AG04449 (cell line): ENCODE data around the gene AFF2.

Experiments used
- CTCF ChIA-PET: fragments of 350-600 bp; formaldehyde crosslinking; extraction: SDS; loops from one replicate; lab custom pipeline; 2021; ENCODE audit warnings: antibody characterized with exemption; lab: Yijun Ruan, JAX
- POLR2A ChIA-PET: fragments of 400-600, 350-600 bp; formaldehyde crosslinking; extraction: SDS; loops from one replicate; lab custom pipeline; 2020; ENCODE audit warnings: antibody characterized with exemption, inconsistent platforms; lab: Yijun Ruan, JAX
- DNase-seq: peaks from one replicate; pipeline ENCODE4 v3.0.0-alpha.2; 2010; ENCODE audit warnings: low read depth, low spot score
- H3K4me3 ChIP-seq: 2 replicates; pipeline ENCODE4 v1.5.1; 2011; ENCODE audit warnings: low read depth, mild to moderate bottlenecking, control low read depth, low read length
- TF ChIP-seq, protein P1 (sequence below): IDR thresholded peaks from one replicate; pipeline ENCODE4 v1.5.1; 2011; ENCODE audit warnings: mild to moderate bottlenecking, moderate library complexity, low read length, control low read depth, inconsistent platforms; ENCODE audit not compliant: insufficient read depth; ENCODE audit errors: missing control alignments

AFF2 gene

DNA sequence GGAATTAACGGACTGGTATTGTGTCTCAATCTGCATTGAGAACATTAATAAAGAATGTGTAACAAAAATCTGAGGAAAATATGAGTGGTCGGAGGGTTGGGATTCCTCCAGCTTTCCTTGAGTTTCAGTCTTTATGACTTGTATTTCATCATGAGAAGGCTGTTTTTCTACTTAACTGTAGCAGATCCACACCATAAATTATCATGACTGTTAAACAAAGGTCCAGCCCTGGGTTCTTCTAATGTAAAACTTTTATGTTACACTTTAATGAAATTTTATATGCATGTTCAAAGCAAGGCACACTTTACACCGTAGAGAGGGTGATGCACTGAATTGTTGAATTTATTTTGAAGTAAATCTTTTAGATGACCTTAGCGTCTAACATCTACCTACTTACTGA, 7.0 kb downstream of the AFF2 start:
- TF ChIP-seq, protein P1, sequence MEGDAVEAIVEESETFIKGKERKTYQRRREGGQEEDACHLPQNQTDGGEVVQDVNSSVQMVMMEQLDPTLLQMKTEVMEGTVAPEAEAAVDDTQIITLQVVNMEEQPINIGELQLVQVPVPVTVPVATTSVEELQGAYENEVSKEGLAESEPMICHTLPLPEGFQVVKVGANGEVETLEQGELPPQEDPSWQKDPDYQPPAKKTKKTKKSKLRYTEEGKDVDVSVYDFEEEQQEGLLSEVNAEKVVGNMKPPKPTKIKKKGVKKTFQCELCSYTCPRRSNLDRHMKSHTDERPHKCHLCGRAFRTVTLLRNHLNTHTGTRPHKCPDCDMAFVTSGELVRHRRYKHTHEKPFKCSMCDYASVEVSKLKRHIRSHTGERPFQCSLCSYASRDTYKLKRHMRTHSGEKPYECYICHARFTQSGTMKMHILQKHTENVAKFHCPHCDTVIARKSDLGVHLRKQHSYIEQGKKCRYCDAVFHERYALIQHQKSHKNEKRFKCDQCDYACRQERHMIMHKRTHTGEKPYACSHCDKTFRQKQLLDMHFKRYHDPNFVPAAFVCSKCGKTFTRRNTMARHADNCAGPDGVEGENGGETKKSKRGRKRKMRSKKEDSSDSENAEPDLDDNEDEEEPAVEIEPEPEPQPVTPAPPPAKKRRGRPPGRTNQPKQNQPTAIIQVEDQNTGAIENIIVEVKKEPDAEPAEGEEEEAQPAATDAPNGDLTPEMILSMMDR, result no peak
- H3K4me3 ChIP-seq, result no peak overlapping the region
- ChIA-PET CTCF (no interaction called here), POLR2A (no interaction called here)
- no peak for DNase-seq

DNA sequence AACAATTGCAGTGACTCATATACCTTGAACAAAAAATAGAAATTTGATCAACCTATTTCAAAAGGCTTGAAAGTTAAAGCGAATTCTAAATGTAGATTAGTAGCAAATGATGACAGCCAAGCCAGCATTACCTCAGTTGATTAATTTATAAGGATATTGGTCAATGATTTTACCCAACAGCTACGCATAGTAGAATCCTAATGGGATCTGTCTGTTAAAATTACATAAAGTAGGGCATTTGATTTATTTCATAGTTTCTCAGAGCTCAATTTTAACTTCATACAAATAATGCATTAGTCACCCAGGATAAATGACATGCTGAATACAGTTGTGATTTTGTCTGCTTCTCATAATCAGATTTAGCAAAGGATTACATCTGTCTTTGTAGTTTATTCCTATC, 12.0 kb downstream of the AFF2 start:
- ChIA-PET POLR2A (no interaction called here), CTCF (no interaction called here)
- DNase-seq, result no peak
- TF ChIP-seq, protein P1, result no peak
- H3K4me3 ChIP-seq, result no peak overlapping the region

DNA sequence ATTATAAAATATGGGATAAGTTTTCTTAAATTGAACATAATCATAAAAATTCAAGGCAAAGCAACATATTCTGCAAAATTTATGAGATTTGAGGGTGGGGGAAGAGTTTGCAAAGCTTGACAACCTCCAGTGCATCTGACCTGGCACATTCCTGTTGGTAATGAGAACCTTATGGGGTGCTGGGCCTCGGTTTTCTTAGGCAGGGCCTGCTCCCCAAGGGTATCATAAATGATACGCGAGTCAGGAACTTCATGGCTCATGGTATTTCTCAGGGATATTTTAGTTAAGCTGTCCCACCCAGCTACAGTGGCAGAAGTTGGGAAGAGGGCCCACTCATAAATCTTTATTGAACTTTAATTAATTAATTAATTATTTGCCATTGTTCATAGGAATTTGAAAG, 13.2 kb downstream of the AFF2 start:
- no peak for DNase-seq
- ChIA-PET POLR2A (no interaction called here), CTCF (interaction anchor here (1.1 kb wide), 1 partner anchor 12 kb away, joined by 3 read pairs; no protein-coding TSS in a partner anchor)
- TF ChIP-seq, protein P1, result no peak
- no peak overlapping the region for H3K4me3 ChIP-seq

DNA sequence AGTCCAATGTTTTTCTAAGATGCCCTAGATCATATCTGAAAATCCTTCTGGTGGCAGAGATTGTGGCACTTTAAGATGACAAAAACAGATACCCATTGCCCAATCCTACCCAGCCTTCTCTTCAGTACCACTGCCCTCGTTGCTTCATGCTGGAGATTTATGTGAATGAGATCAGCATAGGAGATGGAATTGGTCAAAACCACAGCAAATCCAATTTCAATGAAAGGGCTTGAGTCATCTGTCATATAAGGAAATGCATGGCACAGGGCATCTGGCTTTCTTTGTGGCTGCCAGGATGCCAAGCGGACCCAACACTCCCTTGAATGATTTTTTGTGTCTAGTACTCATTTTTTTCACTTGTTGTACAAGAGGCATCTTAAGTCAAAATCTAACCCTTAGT, 16.8 kb downstream of the AFF2 start:
- ChIA-PET POLR2A (no interaction called here), CTCF (no interaction called here)
- H3K4me3 ChIP-seq, result no peak overlapping the region
- DNase-seq, result no peak
- TF ChIP-seq, protein P1, result no peak

DNA sequence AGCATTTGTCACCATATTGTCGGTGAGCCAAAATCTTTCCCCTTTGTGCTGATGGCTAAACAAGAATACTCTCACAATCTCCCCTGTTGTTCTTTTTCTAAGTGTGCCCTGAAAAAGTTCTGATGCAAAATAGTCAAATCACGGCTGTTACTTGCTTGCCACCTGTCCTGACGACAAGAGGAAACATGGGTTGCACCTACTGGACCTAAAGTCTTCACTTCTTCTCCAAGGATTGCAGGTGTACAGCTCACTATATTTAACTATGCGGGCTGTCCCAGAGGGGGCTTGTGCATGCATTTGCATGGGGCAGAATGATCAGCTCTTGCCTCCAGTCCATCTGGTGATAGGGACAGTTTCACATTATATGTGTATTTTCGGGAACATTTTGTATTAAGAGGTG, 21.6 kb downstream of the AFF2 start:
- TF ChIP-seq, protein P1, result no peak
- CTCF ChIA-PET, result no interaction called here
- POLR2A ChIA-PET, result no interaction called here
- H3K4me3 ChIP-seq, result no peak overlapping the region
- no peak for DNase-seq

DNA sequence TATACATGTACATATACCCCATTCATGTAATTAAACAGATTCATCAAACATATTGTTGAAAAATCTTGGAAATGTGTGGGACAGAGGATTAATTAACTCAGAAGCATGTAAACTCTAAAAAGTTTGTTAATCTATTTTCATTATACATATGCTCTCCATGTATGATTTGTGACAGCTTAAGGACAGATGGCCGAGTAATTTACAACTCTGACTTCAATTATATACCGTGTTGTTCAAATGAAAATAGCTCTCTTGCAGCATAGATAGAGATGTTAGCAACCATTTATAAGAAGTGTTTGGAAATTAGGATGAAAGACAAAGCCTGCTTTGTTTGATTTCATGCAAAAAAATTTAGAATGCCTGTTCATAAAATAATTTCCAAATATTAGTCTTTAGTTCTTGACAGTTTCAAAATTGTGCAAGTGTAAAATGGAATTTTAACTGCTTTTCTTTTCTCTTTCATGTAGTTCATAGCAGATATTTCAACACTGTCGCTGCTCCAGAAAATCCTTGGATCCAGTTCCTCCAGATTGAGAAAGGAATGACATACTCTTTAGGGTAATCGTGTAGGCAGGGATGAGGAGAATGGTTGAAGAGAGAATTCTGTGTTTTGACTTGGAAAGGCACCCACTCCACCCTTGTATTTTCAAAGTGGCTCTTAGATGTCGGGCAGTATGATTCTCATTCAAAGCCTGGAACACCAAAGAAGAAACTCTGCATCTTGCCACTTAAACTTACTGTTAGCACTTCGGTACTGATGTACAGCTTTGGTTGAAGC, 23.1 kb downstream of the AFF2 start:
- CTCF ChIA-PET, result no interaction called here
- H3K4me3 ChIP-seq, result no peak overlapping the region
- TF ChIP-seq, protein P1, result no peak
- no peak for DNase-seq
- POLR2A ChIA-PET, result no interaction called here
